Measurements from ENCODE around the gene ZNF225.

Gene ZNF225

GRCh38 chr19:44071824-44072542 lies 41.2 kb upstream of the ZNF225 start, which contains the start of gene ZNF284 (continued):
- TF ChIP-seq PRDM2 (tag by site-specific recombination; IDR thresholded peaks at IDR 0.05; ENCODE audit: borderline replicate concordance) (no peak), TCF7L2 (IDR thresholded peaks at IDR 0.05; ENCODE audit: borderline replicate concordance, low read depth, low read length) (no peak), HOXC10 (CRISPR knock-in tag; IDR thresholded peaks at IDR 0.05) (no peak), ZNF621 (tag by site-specific recombination; IDR thresholded peaks at IDR 0.05) (no peak), CTCF (tag by site-specific recombination; IDR thresholded peaks at IDR 0.05) (no peak; the same call in 1 of the 2 replicates), ZSCAN5A (tag by site-specific recombination; IDR thresholded peaks at IDR 0.05) (peak; percentile 59; the same call in 1 of the 2 replicates), BCL11B (tag by site-specific recombination; IDR thresholded peaks at IDR 0.05; ENCODE audit: low read depth) (no peak), WT1 (tag by site-specific recombination; IDR thresholded peaks at IDR 0.05) (peak; percentile 24; the same call in 1 of the 2 replicates), PRDM1 (tag by site-specific recombination; IDR thresholded peaks at IDR 0.05) (no peak), SP7 (tag by site-specific recombination; IDR thresholded peaks at IDR 0.05) (peak; percentile 87), SETDB1 (IDR thresholded peaks at IDR 0.05; ENCODE audit: insufficient read length, low read length) (peak; percentile 54), ZNF18 (tag by site-specific recombination; IDR thresholded peaks at IDR 0.05) (no peak; the same call in 1 of the 2 replicates), HIC1 (tag by site-specific recombination; IDR thresholded peaks at IDR 0.05) (no peak), KLF10 (tag by site-specific recombination; IDR thresholded peaks at IDR 0.05) (peak; percentile 36; the same call in 1 of the 2 replicates), OVOL3 (tag by site-specific recombination; IDR thresholded peaks at IDR 0.05) (peak; percentile 25; the same call in 1 of the 2 replicates), ZNF544 (tag by site-specific recombination; IDR thresholded peaks at IDR 0.05) (no peak), ZNF26 (tag by site-specific recombination; IDR thresholded peaks at IDR 0.05) (no peak), ZNF843 (tag by site-specific recombination; IDR thresholded peaks at IDR 0.05) (peak; percentile 85; the same call in 1 of the 2 replicates), ZBTB1 (tag by site-specific recombination; IDR thresholded peaks at IDR 0.05) (no peak), ZNF155 (tag by site-specific recombination; IDR thresholded peaks at IDR 0.05) (no peak), ZNF664 (tag by site-specific recombination; IDR thresholded peaks at IDR 0.05) (0 out of 2 replicates have a peak, but pooled peaks have one; percentile 29), ZSCAN18 (tag by site-specific recombination; IDR thresholded peaks at IDR 0.05) (0 out of 2 replicates have a peak, but pooled peaks have one; percentile 37)

All from HEK293 (cell line).